Tibial nerve (tissue), 4 donors: ENCODE data around the gene RPUSD1. TPM values are rescaled to one million over a fixed set of nuclear protein-coding genes. Genes with fewer than 3 reads are reported as not detected.

Source experiments
- DNase-seq, 2 donors: peaks; one replicate each; pipeline ENCODE4 v3.0.0-alpha.2; 2019; ENCODE audit warnings: low spot score in 2 of 2
- H3K27ac ChIP-seq, 4 donors: fragments of 200-600 bp; sonication (generic) in 3 of 4; one replicate each; pipeline ENCODE4 v1.5.1; 2017 to 2019; ENCODE audit warnings: mild to moderate bottlenecking in 1 of 4
- H3K27me3 ChIP-seq, 2 donors: fragments of 200-600 bp; sonication (generic) in 1 of 2; one replicate each; pipeline versions ENCODE4 v1.5.1 to v1.6.0; 2017 to 2019
- H3K36me3 ChIP-seq, 3 donors: fragments of 200-600 bp; sonication (generic); one replicate each; pipeline ENCODE4 v1.5.1; 2018 to 2019
- H3K4me1 ChIP-seq, 4 donors: fragments of 200-600 bp; sonication (generic) in 3 of 4; one replicate each; pipeline ENCODE4 v1.5.1; 2017 to 2019
- H3K4me3 ChIP-seq, 4 donors: fragments of 200-600 bp; sonication (generic) in 3 of 4; one replicate each; pipeline ENCODE4 v1.5.1; 2017 to 2019; ENCODE audit warnings: mild to moderate bottlenecking in 1 of 4, moderate library complexity in 1 of 4
- H3K9me3 ChIP-seq, 4 donors: fragments of 200-600 bp; sonication (generic) in 3 of 4; one replicate each; pipeline ENCODE4 v1.5.1; 2017 to 2019
- CTCF ChIP-seq, 5 experiments: fragments of 200-600 bp in 3 of 5; fragments of 450-650 bp in 2 of 5; sonication (generic) in 3 of 5; IDR thresholded peaks; one replicate each; pipeline ENCODE4 v1.5.1; 2016 to 2019; ENCODE audit warnings: antibody characterized with exemption in 5 of 5, mild to moderate bottlenecking in 3 of 5, moderate library complexity in 2 of 5
- EP300 ChIP-seq, 2 donors: sonication (generic); formaldehyde crosslinking; IDR thresholded peaks; one replicate each; pipeline ENCODE4 v1.6.1; 2017; ENCODE audit warnings: antibody characterized with exemption in 2 of 2, mild to moderate bottlenecking in 1 of 2
- POLR2A ChIP-seq, 2 donors: fragments of 450-650 bp; IDR thresholded peaks; one replicate each; pipeline ENCODE4 v1.6.1; 2017; ENCODE audit warnings: antibody characterized with exemption in 2 of 2, mild to moderate bottlenecking in 2 of 2, moderate library complexity in 2 of 2
- WGBS, 2 donors: methylation state at CpG; one replicate each; pipeline ENCODE4 v1.1.5; 2018; 5-methylcytosine and 5-hydroxymethylcytosine counted together
- total RNA-seq, 4 donors: library from RNA; depleted of rRNA; stranded (reverse); fragments of >200 nt; gene quantifications; one replicate each; pipeline ENCODE4 v1.1.0, GENCODE V29; 2016

RPUSD1 gene
- total RNA-seq, 4 donors from 2014 or later = 8.5 to 18.3 (median 12.5) TPM

GRCh38 chr16:797120-797420 is 8.9 kb upstream of the RPUSD1 start:
- WGBS, 2 donors = 93 to 100% methylated on average over 2 of the region's 2 CpGs
- H3K9me3 ChIP-seq = no peaks in the 10 kb centered on the region

GRCh38 chr16:796296-797119 is 8.3 kb upstream of the RPUSD1 start:
- Histone ChIP-seq H3K27me3 (peaks cover 0 to 56% of the 10 kb centered on the region in 2 donors), H3K27ac (no peak overlapping the region), H3K4me3 (no peak overlapping the region), H3K36me3 (peaks cover 0 to 44% (median 0%) of the 10 kb centered on the region in 3 donors), H3K4me1 (peaks cover 0 to 4% (median 0%) of the 10 kb centered on the region in 4 donors), H3K9me3 (no peaks in the 10 kb centered on the region)
- WGBS, 2 donors = 92 to 93% methylated on average over 36 to 38 of the region's 38 CpGs
- TF ChIP-seq CTCF (IDR thresholded peaks at IDR 0.05) = no peak
- TF ChIP-seq POLR2A (IDR thresholded peaks at IDR 0.05) = no peak
- TF ChIP-seq EP300 (IDR thresholded peaks at IDR 0.05) = no peak
- DNase-seq = no peak

More at GRCh38 chr16:797120-797420, 8.9 kb upstream of the RPUSD1 start:
- Histone ChIP-seq H3K27ac (no peak overlapping the region), H3K27me3 (peaks cover 0 to 61% of the 10 kb centered on the region in 2 donors), H3K36me3 (peaks cover 0 to 38% (median 0%) of the 10 kb centered on the region in 3 donors), H3K4me1 (peaks cover 0 to 4% (median 0%) of the 10 kb centered on the region in 4 donors), H3K4me3 (no peak overlapping the region)
- no peak for DNase-seq
- no peak for TF ChIP-seq POLR2A (IDR thresholded peaks at IDR 0.05)
- no peak for TF ChIP-seq CTCF (IDR thresholded peaks at IDR 0.05)
- no peak for TF ChIP-seq EP300 (IDR thresholded peaks at IDR 0.05)

GRCh38 chr16:795580-796229 is 7.5 kb upstream of the RPUSD1 start:
- Histone ChIP-seq H3K4me1 (peaks cover 0 to 4% (median 0%) of the 10 kb centered on the region in 4 donors), H3K27me3 (peaks cover 0 to 48% of the 10 kb centered on the region in 2 donors), H3K36me3 (peaks cover 0 to 52% (median 0%) of the 10 kb centered on the region in 3 donors), H3K9me3 (no peaks in the 10 kb centered on the region), H3K27ac (no peak overlapping the region), H3K4me3 (no peak overlapping the region)
- no peak for TF ChIP-seq EP300 (IDR thresholded peaks at IDR 0.05)
- no peak for TF ChIP-seq POLR2A (IDR thresholded peaks at IDR 0.05)
- TF ChIP-seq CTCF (IDR thresholded peaks at IDR 0.05) = no peak
- WGBS, 2 donors = 82 to 90% methylated on average over 20 to 24 of the region's 33 CpGs
- no peak for DNase-seq

- TF ChIP-seq POLR2A (IDR thresholded peaks at IDR 0.05) (no peak), CTCF (IDR thresholded peaks at IDR 0.05) (no peak), EP300 (IDR thresholded peaks at IDR 0.05) (no peak)
- WGBS, 2 donors = 68 to 79% methylated on average over 16 to 27 of the region's 31 CpGs
- H3K36me3 ChIP-seq = peaks cover 0 to 58% (median 0%) of the 10 kb centered on the region in 3 donors
Observed at GRCh38 chr16:794853-795466, 6.8 kb upstream of the RPUSD1 start.

More at GRCh38 chr16:794853-795466, 6.8 kb upstream of the RPUSD1 start:
- Histone ChIP-seq H3K27me3 (peaks cover 0 to 40% of the 10 kb centered on the region in 2 donors), H3K9me3 (no peaks in the 10 kb centered on the region), H3K4me3 (no peak overlapping the region), H3K4me1 (no peaks in the 10 kb centered on the region), H3K27ac (no peak overlapping the region)
- DNase-seq = no peak
